ENCODE data around the gene IER5. TPM values are rescaled to one million over a fixed set of nuclear protein-coding genes. Genes with fewer than 3 reads are reported as not detected.

IER5 gene
- polyA plus RNA-seq, 1 donor from 2014 or later, result 8.4 TPM

- no peak overlapping the region for H3K4me3 ChIP-seq (ENCODE audit: low read length)
- TF ChIP-seq, protein P1, sequence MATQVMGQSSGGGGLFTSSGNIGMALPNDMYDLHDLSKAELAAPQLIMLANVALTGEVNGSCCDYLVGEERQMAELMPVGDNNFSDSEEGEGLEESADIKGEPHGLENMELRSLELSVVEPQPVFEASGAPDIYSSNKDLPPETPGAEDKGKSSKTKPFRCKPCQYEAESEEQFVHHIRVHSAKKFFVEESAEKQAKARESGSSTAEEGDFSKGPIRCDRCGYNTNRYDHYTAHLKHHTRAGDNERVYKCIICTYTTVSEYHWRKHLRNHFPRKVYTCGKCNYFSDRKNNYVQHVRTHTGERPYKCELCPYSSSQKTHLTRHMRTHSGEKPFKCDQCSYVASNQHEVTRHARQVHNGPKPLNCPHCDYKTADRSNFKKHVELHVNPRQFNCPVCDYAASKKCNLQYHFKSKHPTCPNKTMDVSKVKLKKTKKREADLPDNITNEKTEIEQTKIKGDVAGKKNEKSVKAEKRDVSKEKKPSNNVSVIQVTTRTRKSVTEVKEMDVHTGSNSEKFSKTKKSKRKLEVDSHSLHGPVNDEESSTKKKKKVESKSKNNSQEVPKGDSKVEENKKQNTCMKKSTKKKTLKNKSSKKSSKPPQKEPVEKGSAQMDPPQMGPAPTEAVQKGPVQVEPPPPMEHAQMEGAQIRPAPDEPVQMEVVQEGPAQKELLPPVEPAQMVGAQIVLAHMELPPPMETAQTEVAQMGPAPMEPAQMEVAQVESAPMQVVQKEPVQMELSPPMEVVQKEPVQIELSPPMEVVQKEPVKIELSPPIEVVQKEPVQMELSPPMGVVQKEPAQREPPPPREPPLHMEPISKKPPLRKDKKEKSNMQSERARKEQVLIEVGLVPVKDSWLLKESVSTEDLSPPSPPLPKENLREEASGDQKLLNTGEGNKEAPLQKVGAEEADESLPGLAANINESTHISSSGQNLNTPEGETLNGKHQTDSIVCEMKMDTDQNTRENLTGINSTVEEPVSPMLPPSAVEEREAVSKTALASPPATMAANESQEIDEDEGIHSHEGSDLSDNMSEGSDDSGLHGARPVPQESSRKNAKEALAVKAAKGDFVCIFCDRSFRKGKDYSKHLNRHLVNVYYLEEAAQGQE (IDR thresholded peaks at IDR 0.05; ENCODE audit: borderline replicate concordance), result no peak
- H2AFZ ChIP-seq (ENCODE audit: low read depth, low read length), result no peak overlapping the region
Measured at GRCh38 chr1:181064011-181064623, 24.4 kb upstream of the IER5 start.

DNA sequence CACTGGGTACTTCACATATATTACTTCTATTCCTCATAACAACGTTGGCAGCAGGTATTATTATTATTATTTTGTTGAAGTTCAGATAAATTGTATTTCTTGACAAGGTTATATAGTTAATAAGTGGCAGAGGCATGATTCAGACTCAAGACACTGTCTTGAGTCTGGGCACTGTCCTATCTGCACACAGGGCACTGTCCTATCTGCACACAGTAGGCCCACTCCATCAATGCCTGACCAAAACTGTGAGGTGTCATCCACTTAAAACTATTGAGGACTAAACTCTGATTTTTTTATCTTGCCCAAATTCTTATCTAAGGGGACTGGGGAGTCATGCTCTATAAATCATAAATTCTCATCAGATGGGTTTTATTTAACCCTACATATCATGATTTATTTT is 23.8 kb upstream of the IER5 start:
- H3K79me2 ChIP-seq (replicated peaks; ENCODE audit: insufficient read depth, low read length), result no peaks in the 10 kb centered on the region
- H2AFZ ChIP-seq (ENCODE audit: low read depth, low read length), result no peak overlapping the region
- no peak for TF ChIP-seq MXI1 (conservative IDR thresholded peaks at IDR 0.05; ENCODE audit: poor library complexity, severe bottlenecking)
- no peak for TF ChIP-seq POLR2AphosphoS5 (IDR thresholded peaks at IDR 0.05)
- no peak for TF ChIP-seq CTCF (IDR thresholded peaks at IDR 0.05; ENCODE audit: poor library complexity, severe bottlenecking)
- TF ChIP-seq EP300 (conservative IDR thresholded peaks at IDR 0.05; ENCODE audit: poor library complexity, severe bottlenecking), result no peak
- TF ChIP-seq TAF1 (IDR thresholded peaks at IDR 0.05; ENCODE audit: low read depth), result no peak
- TF ChIP-seq, protein P1 (IDR thresholded peaks at IDR 0.05; ENCODE audit: borderline replicate concordance), result no peak
- no peak for TF ChIP-seq RAD21 (conservative IDR thresholded peaks at IDR 0.05)
- TF ChIP-seq SMC3 (conservative IDR thresholded peaks at IDR 0.05; ENCODE audit: poor library complexity), result no peak
- TF ChIP-seq EZH2 (IDR thresholded peaks at IDR 0.05; ENCODE audit: borderline replicate concordance, insufficient read depth, low read length, poor library complexity, severe bottlenecking), result no peak
- H3K4me2 ChIP-seq (ENCODE audit: low read length), result no peak overlapping the region
- no peaks in the 10 kb centered on the region for H3K9me3 ChIP-seq (ENCODE audit: low read length)
- H3F3A ChIP-seq (ENCODE audit: insufficient read depth, low read length, poor library complexity, severe bottlenecking), result no peaks in the 10 kb centered on the region
- H3K27ac ChIP-seq (ENCODE audit: low read length), result no peak overlapping the region
- no peaks in the 10 kb centered on the region for H3K27me3 ChIP-seq (ENCODE audit: insufficient read depth, low read depth, low read length)
- no peaks in the 10 kb centered on the region for H4K20me1 ChIP-seq (ENCODE audit: insufficient read depth)
- no peak overlapping the region for H3K9ac ChIP-seq (ENCODE audit: low read length)
- H3K4me3 ChIP-seq (ENCODE audit: low read length), result no peak overlapping the region
- no peaks in the 10 kb centered on the region for H3K9me2 ChIP-seq (ENCODE audit: insufficient read depth, low read length)
- H3K36me3 ChIP-seq (ENCODE audit: insufficient read depth, low read length), result no peaks in the 10 kb centered on the region

More at GRCh38 chr1:181064011-181064623, 24.4 kb upstream of the IER5 start:
- Histone ChIP-seq H3K27me3 (ENCODE audit: insufficient read depth, low read depth, low read length) (no peaks in the 10 kb centered on the region), H3K9me3 (ENCODE audit: low read length) (peaks cover 3% of the 10 kb centered on the region), H3K36me3 (ENCODE audit: insufficient read depth, low read length) (no peaks in the 10 kb centered on the region), H3K4me2 (ENCODE audit: low read length) (no peak overlapping the region), H3K9me2 (ENCODE audit: insufficient read depth, low read length) (no peaks in the 10 kb centered on the region), H3K27ac (ENCODE audit: low read length) (no peak overlapping the region), H4K20me1 (ENCODE audit: insufficient read depth) (no peaks in the 10 kb centered on the region), H3K9ac (ENCODE audit: low read length) (no peak overlapping the region), H3K79me2 (replicated peaks; ENCODE audit: insufficient read depth, low read length) (no peaks in the 10 kb centered on the region), H3F3A (ENCODE audit: insufficient read depth, low read length, poor library complexity, severe bottlenecking) (no peaks in the 10 kb centered on the region)
